ENCODE results near the gene COL4A3.
A peak's percentile ranks its signal among the peaks of the same experiment; 100 is the strongest.

The COL4A3 gene

DNA sequence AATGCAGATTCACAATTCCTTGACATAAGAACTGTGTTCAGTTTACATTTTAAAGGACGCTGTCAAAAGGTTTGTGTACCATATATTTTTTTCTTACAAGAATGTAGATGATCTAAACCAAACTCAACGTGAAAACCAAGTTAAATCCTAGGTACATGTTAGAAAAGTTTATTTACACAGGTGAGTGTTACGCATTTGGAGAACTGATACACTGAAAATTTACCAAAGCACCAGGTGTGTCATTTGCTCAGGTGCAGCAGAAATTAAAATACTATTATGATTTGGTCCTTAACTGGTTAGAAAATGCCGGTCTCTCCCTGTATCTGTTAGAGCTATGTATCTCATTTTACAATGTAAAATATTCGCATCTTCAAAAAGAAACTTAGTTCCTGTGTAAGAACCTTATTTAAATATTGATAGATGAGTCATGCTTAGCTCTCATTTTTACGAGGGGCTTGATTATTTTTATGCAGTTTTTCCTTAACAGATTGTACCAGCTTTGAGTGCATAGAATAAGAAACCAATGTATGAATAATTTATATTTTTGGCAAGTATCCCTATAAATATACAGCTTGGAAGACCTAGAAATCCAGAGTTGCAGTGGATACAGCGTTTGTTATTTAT, 185.7 kb downstream of the COL4A3 start:
- TF ChIP-seq NFIC (IDR thresholded peaks at IDR 0.05) = no peak
- TF ChIP-seq, protein P1, sequence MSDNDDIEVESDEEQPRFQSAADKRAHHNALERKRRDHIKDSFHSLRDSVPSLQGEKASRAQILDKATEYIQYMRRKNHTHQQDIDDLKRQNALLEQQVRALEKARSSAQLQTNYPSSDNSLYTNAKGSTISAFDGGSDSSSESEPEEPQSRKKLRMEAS (IDR thresholded peaks at IDR 0.05) = no peak

DNA sequence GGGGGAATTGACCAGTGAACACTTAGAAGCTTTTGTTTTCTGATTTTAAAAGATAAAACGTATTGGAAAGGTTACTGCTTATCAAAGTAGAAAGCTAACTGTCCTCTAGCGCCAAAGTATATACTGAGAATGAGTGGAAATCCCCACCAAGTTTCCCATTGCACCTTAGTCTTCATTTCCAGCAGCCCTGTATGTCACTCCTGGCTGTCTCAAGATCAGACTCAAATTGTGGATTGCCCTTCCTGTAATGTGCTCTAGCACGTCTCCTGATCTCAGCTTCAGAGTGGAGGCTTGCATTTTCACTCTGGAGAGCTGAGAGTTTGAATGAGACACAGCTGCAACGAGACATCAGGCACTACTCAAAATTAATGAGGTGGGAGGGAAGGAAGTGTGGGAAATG, 187.2 kb downstream of the COL4A3 start:
- TF ChIP-seq, protein P2, sequence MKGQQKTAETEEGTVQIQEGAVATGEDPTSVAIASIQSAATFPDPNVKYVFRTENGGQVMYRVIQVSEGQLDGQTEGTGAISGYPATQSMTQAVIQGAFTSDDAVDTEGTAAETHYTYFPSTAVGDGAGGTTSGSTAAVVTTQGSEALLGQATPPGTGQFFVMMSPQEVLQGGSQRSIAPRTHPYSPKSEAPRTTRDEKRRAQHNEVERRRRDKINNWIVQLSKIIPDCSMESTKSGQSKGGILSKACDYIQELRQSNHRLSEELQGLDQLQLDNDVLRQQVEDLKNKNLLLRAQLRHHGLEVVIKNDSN (IDR thresholded peaks at IDR 0.05) = no peak
- TF ChIP-seq EGR1 (IDR thresholded peaks at IDR 0.05) = no peak
- TF ChIP-seq FOXM1 (IDR thresholded peaks at IDR 0.05; ENCODE audit: borderline replicate concordance, low read depth) = no peak
- TF ChIP-seq, protein P1 (IDR thresholded peaks at IDR 0.05) = no peak
- no peak for TF ChIP-seq ZBTB7A (IDR thresholded peaks at IDR 0.05; ENCODE audit: low read depth)

DNA sequence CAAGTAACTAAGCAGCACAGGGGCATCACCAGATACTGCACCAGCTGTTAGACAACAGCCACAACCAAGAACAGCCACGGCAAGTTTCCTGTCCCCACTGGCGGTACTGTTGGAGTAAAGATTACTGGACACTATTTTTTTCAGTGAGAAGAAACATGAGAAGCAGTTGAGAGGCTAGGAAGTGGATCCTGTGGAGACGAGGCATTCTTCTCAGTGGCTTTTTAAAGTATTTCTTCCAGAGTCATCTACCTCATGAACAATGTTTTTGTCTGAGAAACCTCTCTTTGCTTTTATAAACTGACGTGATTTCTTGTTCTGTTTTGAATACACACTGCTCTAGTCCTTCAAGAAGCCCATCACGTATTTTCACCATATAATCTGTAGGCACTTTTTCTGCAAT, 195.9 kb downstream of the COL4A3 start:
- TF ChIP-seq, protein P1 (IDR thresholded peaks at IDR 0.05) = no peak
- TF ChIP-seq YY1 (IDR thresholded peaks at IDR 0.05; ENCODE audit: low read depth) (no peak), CREB1 (IDR thresholded peaks at IDR 0.05; ENCODE audit: low read depth) (no peak)

DNA sequence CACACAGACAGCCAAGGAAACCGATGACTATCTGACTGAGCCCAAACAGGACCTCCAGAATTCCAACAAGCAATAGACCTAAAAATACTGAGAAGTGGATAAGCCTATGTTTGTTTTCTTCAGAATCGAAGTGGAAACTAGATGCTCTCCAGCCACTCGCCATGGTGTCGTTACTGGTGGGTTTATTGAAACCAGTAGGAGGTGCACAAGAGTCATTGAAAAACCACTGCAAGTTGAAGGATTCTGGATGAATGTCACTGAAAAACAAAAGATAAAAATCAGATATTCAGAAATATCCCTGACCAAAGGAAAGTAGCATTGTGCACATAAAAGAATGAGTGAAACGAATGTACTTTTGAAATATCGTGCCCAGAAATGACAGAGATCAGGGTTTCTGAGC, 199.3 kb downstream of the COL4A3 start:
- TF ChIP-seq, protein P2 (IDR thresholded peaks at IDR 0.05) = no peak
- no peak for TF ChIP-seq YY1 (IDR thresholded peaks at IDR 0.05; ENCODE audit: low read depth)
- TF ChIP-seq RAD21 (IDR thresholded peaks at IDR 0.05; ENCODE audit: low read depth) = peak; percentile 18; the same call in 1 of the 2 replicates
- no peak for TF ChIP-seq CEBPB (IDR thresholded peaks at IDR 0.05)
- TF ChIP-seq EP300 (IDR thresholded peaks at IDR 0.05; ENCODE audit: borderline replicate concordance) = no peak
